HUES6 (cell line): ENCODE measurements around the gene ITGB2.
"Not testable (repeated sequence)": the region's sequence is repeated elsewhere in the genome, so short reads cannot be mapped to it uniquely, and the experiment has no call there.

ENCODE experiments used
- H3K27ac ChIP-seq: 2 replicates; pipeline ENCODE4 v1.7.0; 2013; ENCODE audit warnings: low read depth, mild to moderate bottlenecking, low read length, inconsistent platforms
- H3K27me3 ChIP-seq: 2 replicates; pipeline ENCODE4 v1.6.1; 2013; ENCODE audit warnings: low read length; ENCODE audit not compliant: control insufficient read depth, insufficient read depth
- H3K36me3 ChIP-seq: 2 replicates; pipeline ENCODE4 v1.6.1; 2013; ENCODE audit warnings: low read length; ENCODE audit not compliant: control insufficient read depth, insufficient read depth
- H3K4me1 ChIP-seq: 2 replicates; pipeline ENCODE4 v1.6.1; 2013; ENCODE audit warnings: low read length; ENCODE audit not compliant: control insufficient read depth, insufficient read depth
- H3K4me3 ChIP-seq: 2 replicates; pipeline ENCODE4 v1.5.1; 2013; ENCODE audit warnings: low read depth, low read length
- H3K9ac ChIP-seq: one replicate; pipeline ENCODE4 v1.6.1; 2013; ENCODE audit warnings: mild to moderate bottlenecking, low read length
- H3K9me3 ChIP-seq: 2 replicates; pipeline ENCODE4 v1.6.1; 2013; ENCODE audit warnings: low read depth, low read length; ENCODE audit not compliant: control insufficient read depth, insufficient read depth

ITGB2 gene

GRCh38 chr21:44919913-44920693 lies 596 bp downstream of the ITGB2 start:
- H3K27me3 ChIP-seq, result peaks cover 46% of the 10 kb centered on the region

GRCh38 chr21:44919111-44919912 lies 1.4 kb downstream of the ITGB2 start:
- H3K4me1 ChIP-seq, result peaks cover 17% of the 10 kb centered on the region
- peak overlapping the region; percentile 19 for H3K9ac ChIP-seq
- H3K27me3 ChIP-seq, result peaks cover 43% of the 10 kb centered on the region
- peak overlapping the region; percentile 50 for H3K4me3 ChIP-seq
- H3K36me3 ChIP-seq, result no peaks in the 10 kb centered on the region
- H3K27ac ChIP-seq, result no peak overlapping the region
- H3K9me3 ChIP-seq, result no peaks in the 10 kb centered on the region

More at GRCh38 chr21:44919913-44920693, 596 bp downstream of the ITGB2 start:
- H3K4me3 ChIP-seq, result peak overlapping the region; percentile 50
- peaks cover 17% of the 10 kb centered on the region for H3K4me1 ChIP-seq
- H3K9me3 ChIP-seq, result no peaks in the 10 kb centered on the region
- no peak overlapping the region for H3K9ac ChIP-seq
- no peak overlapping the region for H3K27ac ChIP-seq
- H3K36me3 ChIP-seq, result no peaks in the 10 kb centered on the region

- Histone ChIP-seq H3K9me3 (no peaks in the 10 kb centered on the region), H3K27me3 (peaks cover 43% of the 10 kb centered on the region), H3K36me3 (no peaks in the 10 kb centered on the region), H3K27ac (no peak overlapping the region), H3K4me3 (peak overlapping the region; percentile 50), H3K4me1 (peaks cover 17% of the 10 kb centered on the region), H3K9ac (no peak overlapping the region)
Observed at GRCh38 chr21:44918581-44919033, 2.1 kb downstream of the ITGB2 start.

- Histone ChIP-seq H3K9ac (no peak overlapping the region), H3K4me1 (peaks cover 17% of the 10 kb centered on the region), H3K36me3 (no peaks in the 10 kb centered on the region), H3K4me3 (no peak overlapping the region), H3K27ac (no peak overlapping the region), H3K9me3 (no peaks in the 10 kb centered on the region), H3K27me3 (peaks cover 43% of the 10 kb centered on the region)
Observed at GRCh38 chr21:44918107-44918470, 2.6 kb downstream of the ITGB2 start.

GRCh38 chr21:44917446-44918106 lies 3.1 kb downstream of the ITGB2 start:
- peaks cover 17% of the 10 kb centered on the region for H3K4me1 ChIP-seq
- no peak overlapping the region for H3K4me3 ChIP-seq
- peaks cover 43% of the 10 kb centered on the region for H3K27me3 ChIP-seq
- no peak overlapping the region for H3K27ac ChIP-seq
- H3K9ac ChIP-seq, result no peak overlapping the region
- H3K36me3 ChIP-seq, result no peaks in the 10 kb centered on the region
- H3K9me3 ChIP-seq, result no peaks in the 10 kb centered on the region

GRCh38 chr21:44916965-44917364 lies 3.7 kb downstream of the ITGB2 start:
- Histone ChIP-seq H3K27me3 (peaks cover 43% of the 10 kb centered on the region), H3K27ac (no peak overlapping the region), H3K4me1 (peaks cover 17% of the 10 kb centered on the region), H3K4me3 (no peak overlapping the region), H3K9me3 (no peaks in the 10 kb centered on the region), H3K9ac (no peak overlapping the region), H3K36me3 (no peaks in the 10 kb centered on the region)

GRCh38 chr21:44914176-44914874 lies 6.4 kb downstream of the ITGB2 start:
- H3K27ac ChIP-seq, result no peak overlapping the region
- H3K9ac ChIP-seq, result no peak overlapping the region
- no peaks in the 10 kb centered on the region for H3K9me3 ChIP-seq
- peaks cover 2% of the 10 kb centered on the region; the same call in 1 of the 2 replicates for H3K4me1 ChIP-seq
- no peak overlapping the region for H3K4me3 ChIP-seq
- no peaks in the 10 kb centered on the region for H3K36me3 ChIP-seq
- peaks cover 21% of the 10 kb centered on the region for H3K27me3 ChIP-seq

- H3K27ac ChIP-seq, result no peak overlapping the region
- H3K36me3 ChIP-seq, result no peaks in the 10 kb centered on the region
- no peaks in the 10 kb centered on the region; the same call in 1 of the 2 replicates for H3K4me1 ChIP-seq
- no peak overlapping the region for H3K9ac ChIP-seq
- H3K4me3 ChIP-seq, result no peak overlapping the region
- H3K27me3 ChIP-seq, result peaks cover 14% of the 10 kb centered on the region
- H3K9me3 ChIP-seq, result no peaks in the 10 kb centered on the region
Observed at GRCh38 chr21:44913425-44914175, 7.1 kb downstream of the ITGB2 start.

GRCh38 chr21:44912506-44913412 lies 7.9 kb downstream of the ITGB2 start:
- H3K27ac ChIP-seq, H3K9ac ChIP-seq, H3K27me3 ChIP-seq, H3K36me3 ChIP-seq, H3K4me3 ChIP-seq, H3K9me3 ChIP-seq, H3K4me1 ChIP-seq: not testable (repeated sequence)
